SK-N-SH treated with all-trans-retinoic acid at 6 μM for 48 hours (cell line): ENCODE results near the gene PHF19.

Source experiments
- ATAC-seq: fragments of 200-7000 bp; cut with Tn5 transposase; 3 replicates; pipeline ENCODE4 v1.9.1; 2020; ENCODE audit warnings: mild to moderate bottlenecking, moderate library complexity
- ARNTL ChIP-seq: fragments of 450-650 bp; formaldehyde crosslinking; IDR thresholded peaks from 2 replicates; pipeline ENCODE4 v1.5.0; 2020; ENCODE audit warnings: low read depth, mild to moderate bottlenecking, moderate library complexity, borderline replicate concordance
- BACH2 ChIP-seq: fragments of 250-450 bp; sonication (Bioruptor Pico); IDR thresholded peaks from 2 replicates; pipeline ENCODE4 v1.9.0; 2021; ENCODE audit warnings: mild to moderate bottlenecking, borderline replicate concordance
- CREB5 ChIP-seq: fragments of 250-450 bp; sonication (Bioruptor Pico); IDR thresholded peaks from 2 replicates; pipeline ENCODE4 v1.5.1; 2020; ENCODE audit warnings: low read depth, mild to moderate bottlenecking, moderate library complexity
- CSRNP3 ChIP-seq: fragments of 250-450 bp; sonication (Bioruptor Pico); IDR thresholded peaks from 2 replicates; pipeline ENCODE4 v1.5.1; 2021; ENCODE audit warnings: mild to moderate bottlenecking, moderate library complexity
- ESRRG ChIP-seq: fragments of 250-450 bp; sonication (Bioruptor Pico); IDR thresholded peaks from 2 replicates; pipeline ENCODE4 v1.6.1; 2021; ENCODE audit warnings: mild to moderate bottlenecking
- GLIS3 ChIP-seq: fragments of 250-450 bp; sonication (Bioruptor Pico); IDR thresholded peaks from 2 replicates; pipeline ENCODE4 v1.5.0; 2020; ENCODE audit warnings: mild to moderate bottlenecking, moderate library complexity
- ISL1 ChIP-seq: fragments of 250-450 bp; sonication (Bioruptor Pico); IDR thresholded peaks from 2 replicates; pipeline ENCODE4 v2.1.2; 2022; ENCODE audit warnings: mild to moderate bottlenecking, moderate library complexity
- OSR1 ChIP-seq: fragments of 250-450 bp; sonication (Bioruptor Pico); IDR thresholded peaks from 2 replicates; pipeline ENCODE4 v1.8.0; 2022; ENCODE audit warnings: moderate library complexity, mild to moderate bottlenecking, inconsistent platforms
- PATZ1 ChIP-seq: fragments of 250-450 bp; sonication (Bioruptor Pico); IDR thresholded peaks from 2 replicates; pipeline ENCODE4 v1.8.0; 2020; ENCODE audit warnings: mild to moderate bottlenecking, moderate library complexity, borderline replicate concordance
- POU6F1 ChIP-seq: fragments of 250-450 bp; sonication (Bioruptor Pico); IDR thresholded peaks from 2 replicates; pipeline ENCODE4 v1.8.0; 2021; ENCODE audit warnings: low read depth, mild to moderate bottlenecking, moderate library complexity, borderline replicate concordance
- PPARA ChIP-seq: fragments of 250-450 bp; sonication (Bioruptor Pico); IDR thresholded peaks from 2 replicates; pipeline ENCODE4 v1.5.0; 2020; ENCODE audit warnings: mild to moderate bottlenecking, borderline replicate concordance
- RARB ChIP-seq: fragments of 250-450 bp; sonication (Bioruptor Pico); IDR thresholded peaks from 2 replicates; pipeline ENCODE4 v1.8.0; 2021; ENCODE audit warnings: mild to moderate bottlenecking, moderate library complexity
- SNAI2 ChIP-seq: fragments of 250-450 bp; sonication (Bioruptor Pico); IDR thresholded peaks from 2 replicates; pipeline ENCODE4 v1.5.0; 2020; ENCODE audit warnings: mild to moderate bottlenecking, moderate library complexity
- TSHZ2 ChIP-seq: fragments of 250-450 bp; sonication (Bioruptor Pico); IDR thresholded peaks from 2 replicates; pipeline ENCODE4 v1.5.0; 2020; ENCODE audit warnings: mild to moderate bottlenecking, moderate library complexity
- ZC3H10 ChIP-seq: fragments of 250-450 bp; sonication (Bioruptor Pico); IDR thresholded peaks from 2 replicates; pipeline ENCODE4 v1.5.1; 2021; ENCODE audit warnings: mild to moderate bottlenecking, moderate library complexity
- ZFP3 ChIP-seq: fragments of 250-450 bp; sonication (Bioruptor Pico); IDR thresholded peaks from 2 replicates; pipeline ENCODE4 v1.5.0; 2020; ENCODE audit warnings: mild to moderate bottlenecking, moderate library complexity
- ZFP30 ChIP-seq: fragments of 450-650 bp; formaldehyde crosslinking; IDR thresholded peaks from 2 replicates; pipeline ENCODE4 v1.5.0; 2022; ENCODE audit warnings: mild to moderate bottlenecking, moderate library complexity
- ZNF565 ChIP-seq: fragments of 450-650 bp; formaldehyde crosslinking; conservative IDR thresholded peaks from 2 replicates; pipeline ENCODE4 v1.5.0; 2020; ENCODE audit warnings: low read depth, mild to moderate bottlenecking, moderate library complexity
- ZNF8 ChIP-seq: fragments of 450-650 bp; formaldehyde crosslinking; IDR thresholded peaks from 2 replicates; pipeline ENCODE4 v1.5.0; 2020; ENCODE audit warnings: mild to moderate bottlenecking, moderate library complexity

Gene PHF19

GRCh38 chr9:120878188-120879130, 1.5 kb upstream of the PHF19 start:
- TF ChIP-seq ZC3H10 (CRISPR knock-in tag) (no peak), GLIS3 (CRISPR knock-in tag) (no peak), POU6F1 (CRISPR knock-in tag) (no peak), ZFP3 (CRISPR knock-in tag) (no peak), CSRNP3 (no peak), RARB (CRISPR knock-in tag) (no peak), ISL1 (CRISPR knock-in tag) (no peak), ARNTL (CRISPR knock-in tag) (no peak), TSHZ2 (CRISPR knock-in tag) (no peak), ZNF565 (CRISPR knock-in tag) (no peak), CREB5 (CRISPR knock-in tag) (no peak), PPARA (CRISPR knock-in tag) (no peak), SNAI2 (CRISPR knock-in tag) (no peak), OSR1 (CRISPR knock-in tag) (no peak), PATZ1 (no peak), ESRRG (CRISPR knock-in tag) (no peak), BACH2 (CRISPR knock-in tag) (no peak)
- ATAC-seq, result no peak

- peak; percentile 45 for ATAC-seq
- TF ChIP-seq ZC3H10 (CRISPR knock-in tag) (no peak), CREB5 (CRISPR knock-in tag) (no peak), ZFP30 (CRISPR knock-in tag) (no peak), PPARA (CRISPR knock-in tag) (0 out of 2 replicates have a peak, but pooled peaks have one; percentile 40), ZNF8 (CRISPR knock-in tag) (no peak)
- TF ChIP-seq, all 23 proteins: peak for 1
Observed at GRCh38 chr9:120877276-120878034, 467 bp upstream of the PHF19 start.
